ENCODE data around the gene TYW1.
"Not testable (repeated sequence)": the region's sequence is repeated elsewhere in the genome, so short reads cannot be mapped to it uniquely, and the experiment has no call there.

TYW1 gene

GRCh38 chr7:66994691-66995049 is 2.0 kb upstream of the TYW1 start:
- DNase-seq (ENCODE audit: low read depth in 2 of 2), result peak; percentile 25 to 32

GRCh38 chr7:66995050-66995776 is 1.4 kb upstream of the TYW1 start, which contains the start of gene SBDS:
Gene SBDS (minus strand): TSS chr7:66995586. CDS start chr7:66995417, 169 bp downstream.
- DNase-seq (ENCODE audit: low read depth in 2 of 2), result peak; percentile 85 to 94

DNA sequence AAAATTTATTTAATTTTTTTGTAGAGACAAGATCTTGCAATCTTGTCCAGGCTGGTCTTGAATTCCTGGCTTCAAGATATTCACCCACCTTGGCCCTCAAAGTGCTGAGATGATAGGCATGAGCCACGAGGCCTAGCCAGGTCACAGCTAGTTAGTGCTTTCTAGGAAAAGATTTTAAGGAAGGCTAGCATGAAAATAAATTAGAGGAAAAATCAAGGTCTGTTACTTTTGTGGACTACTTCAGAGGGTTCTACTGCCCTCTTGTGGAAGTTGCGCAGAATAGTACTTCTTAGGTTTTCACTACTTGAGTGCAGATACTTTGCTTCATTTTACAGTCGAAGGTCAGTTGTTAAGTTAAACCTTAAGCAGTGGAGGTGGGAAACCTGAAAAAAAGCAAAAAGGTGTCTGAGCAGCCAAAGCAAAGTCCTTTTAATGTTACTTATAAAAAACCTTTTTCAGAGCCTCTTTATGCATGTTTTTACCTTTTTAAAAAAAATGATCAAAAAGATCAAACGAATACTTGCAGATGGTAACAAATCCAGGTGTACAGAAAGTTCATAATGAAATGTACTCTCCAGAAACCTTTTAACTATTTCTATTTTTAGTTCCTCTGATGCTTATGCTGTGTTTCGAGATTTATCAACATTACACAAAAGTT is 4.1 kb downstream of the TYW1 start:
- DNase-seq (ENCODE audit: low read depth in 2 of 2), result not testable (repeated sequence)

GRCh38 chr7:67004145-67004544 is 7.5 kb downstream of the TYW1 start:
- DNase-seq (ENCODE audit: low read depth in 2 of 2), result not testable (repeated sequence)

- DNase-seq (ENCODE audit: low read depth in 2 of 2), result no peak
Measured at GRCh38 chr7:67006965-67007364, 10.3 kb downstream of the TYW1 start.

- no peak for DNase-seq (ENCODE audit: low read depth in 2 of 2)
Measured at GRCh38 chr7:67008260-67008659, 11.6 kb downstream of the TYW1 start.

DNA sequence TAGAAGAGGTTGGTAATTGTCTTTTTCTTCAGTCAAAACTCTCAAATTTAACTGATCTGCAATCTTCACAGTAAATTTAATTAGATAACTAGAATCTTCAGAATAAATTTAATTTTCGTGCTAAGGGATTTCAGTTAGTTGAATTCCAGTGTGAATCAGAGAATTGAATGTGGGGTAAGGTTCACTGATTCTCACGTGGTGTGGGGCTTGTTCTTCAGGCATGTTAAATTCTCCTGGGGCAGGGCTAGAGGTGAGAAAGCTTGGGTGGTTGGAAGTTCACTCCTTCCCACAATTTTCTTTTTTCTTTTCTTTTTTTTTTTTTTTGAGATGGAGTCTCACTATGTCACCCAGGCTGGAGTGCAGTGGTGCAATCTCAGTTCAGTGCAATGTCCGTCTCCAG is 13.0 kb downstream of the TYW1 start:
- DNase-seq (ENCODE audit: low read depth in 2 of 2), result not testable (repeated sequence)

DNA sequence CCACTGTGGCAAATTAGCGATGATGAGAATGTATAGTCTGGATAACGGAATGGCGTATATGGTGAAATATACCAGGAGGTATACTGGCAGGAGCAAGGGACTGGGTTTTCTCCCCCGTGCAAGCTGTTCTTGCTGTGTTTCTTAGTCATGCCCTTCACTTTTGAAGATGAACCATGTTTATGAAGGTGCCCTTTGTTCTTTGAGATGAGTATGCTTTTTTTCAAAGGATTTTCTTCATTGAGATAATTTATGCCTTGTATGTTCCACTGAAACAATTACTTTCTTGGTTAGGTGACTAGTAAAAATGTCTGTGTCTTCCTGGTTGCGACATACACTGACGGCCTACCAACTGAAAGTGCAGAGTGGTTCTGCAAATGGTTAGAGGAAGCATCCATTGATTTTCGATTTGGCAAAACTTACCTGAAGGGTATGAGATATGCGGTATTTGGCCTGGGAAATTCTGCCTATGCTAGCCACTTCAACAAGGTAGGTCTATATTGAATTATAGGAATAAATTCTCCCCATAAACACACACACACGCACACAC is 17.5 kb downstream of the TYW1 start:
- DNase-seq (ENCODE audit: low read depth in 2 of 2), result not testable (repeated sequence)

DNA sequence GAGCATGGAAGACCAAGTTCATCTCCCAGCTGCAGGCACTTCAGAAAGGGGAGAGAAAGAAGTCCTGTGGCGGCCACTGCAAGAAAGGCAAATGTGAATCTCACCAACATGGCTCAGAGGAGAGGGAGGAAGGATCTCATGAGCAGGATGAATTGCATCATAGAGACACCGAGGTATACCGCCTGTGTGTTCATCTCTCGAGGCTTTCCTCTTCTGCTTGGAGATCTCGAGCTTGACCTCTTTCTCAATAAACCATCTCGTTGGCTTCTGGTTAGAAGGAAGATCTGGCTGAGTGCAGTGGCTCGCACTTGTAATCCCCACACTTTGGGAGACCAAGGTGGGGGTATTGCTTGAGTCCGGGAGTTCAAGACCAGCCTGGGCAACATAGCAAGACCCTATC is 21.3 kb downstream of the TYW1 start:
- DNase-seq (ENCODE audit: low read depth in 2 of 2), result not testable (repeated sequence)

GRCh38 chr7:67018940-67019339 is 22.3 kb downstream of the TYW1 start:
- DNase-seq (ENCODE audit: low read depth in 2 of 2), result no peak

DNA sequence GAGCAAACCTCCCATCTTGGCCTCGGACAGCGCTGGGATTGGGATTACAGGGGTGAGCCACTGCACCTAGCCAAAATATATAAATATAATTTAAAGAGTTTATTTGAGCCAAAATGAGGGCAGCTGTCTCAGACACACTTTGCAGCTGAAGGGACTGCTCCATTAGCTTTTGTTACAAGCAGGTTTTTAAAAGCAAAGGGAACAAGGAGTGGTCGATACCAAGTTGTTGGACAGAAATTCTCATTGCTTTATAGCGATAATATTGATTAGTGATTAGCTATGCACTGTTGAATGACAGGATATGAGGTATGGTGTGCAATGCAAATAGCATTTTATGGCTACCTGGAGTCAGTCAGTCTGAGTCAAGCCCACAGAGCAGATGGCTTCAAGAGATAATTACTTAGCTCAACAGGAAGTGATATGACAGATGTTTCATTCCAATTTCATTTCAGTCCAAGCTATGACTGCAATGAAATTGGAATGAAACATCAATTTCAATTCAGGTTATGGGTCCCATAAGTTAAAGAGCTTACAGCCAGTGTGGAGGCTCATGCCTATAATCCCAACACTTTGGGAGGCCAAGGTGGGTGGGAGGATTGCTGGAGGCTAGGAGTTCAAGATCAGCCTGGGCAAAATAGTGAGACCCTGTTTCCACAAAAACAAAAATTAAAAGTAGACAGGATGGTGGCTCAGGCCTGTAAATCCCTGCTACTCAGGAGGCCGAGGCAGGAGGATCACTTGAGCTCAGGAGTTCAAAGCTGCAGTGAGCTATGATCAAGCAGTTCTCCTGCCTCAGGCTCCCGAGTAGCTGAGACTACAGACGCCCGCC is 23.1 kb downstream of the TYW1 start:
- DNase-seq (ENCODE audit: low read depth in 2 of 2), result no peak

GRCh38 chr7:67021260-67021659 is 24.6 kb downstream of the TYW1 start:
- no peak for DNase-seq (ENCODE audit: low read depth in 2 of 2)

GRCh38 chr7:67022511-67022910 is 25.9 kb downstream of the TYW1 start:
- DNase-seq (ENCODE audit: low read depth in 2 of 2), result no peak

DNA sequence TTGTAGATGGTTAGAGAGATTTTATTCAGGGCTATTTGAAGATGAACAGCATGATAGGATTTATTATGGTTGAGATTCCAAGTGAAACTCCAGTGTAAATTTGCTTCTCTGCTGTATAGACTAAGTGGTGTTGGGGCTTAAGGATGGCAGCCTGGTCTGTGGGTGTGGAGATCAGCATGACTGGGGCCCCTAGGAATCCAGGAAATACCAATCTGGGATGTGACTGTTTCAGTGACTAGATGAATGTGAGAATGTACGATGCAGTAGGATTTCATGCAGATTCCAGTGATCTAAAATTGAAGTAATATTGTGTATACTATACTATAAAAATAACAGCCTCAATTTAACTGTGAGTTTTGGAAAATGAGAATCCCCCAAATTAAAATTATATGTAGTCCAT is 28.8 kb downstream of the TYW1 start:
- DNase-seq (ENCODE audit: low read depth in 2 of 2), result not testable (repeated sequence)

- not testable (repeated sequence) for DNase-seq (ENCODE audit: low read depth in 2 of 2)
Measured at GRCh38 chr7:67031685-67032084, 35.1 kb downstream of the TYW1 start.

DNA sequence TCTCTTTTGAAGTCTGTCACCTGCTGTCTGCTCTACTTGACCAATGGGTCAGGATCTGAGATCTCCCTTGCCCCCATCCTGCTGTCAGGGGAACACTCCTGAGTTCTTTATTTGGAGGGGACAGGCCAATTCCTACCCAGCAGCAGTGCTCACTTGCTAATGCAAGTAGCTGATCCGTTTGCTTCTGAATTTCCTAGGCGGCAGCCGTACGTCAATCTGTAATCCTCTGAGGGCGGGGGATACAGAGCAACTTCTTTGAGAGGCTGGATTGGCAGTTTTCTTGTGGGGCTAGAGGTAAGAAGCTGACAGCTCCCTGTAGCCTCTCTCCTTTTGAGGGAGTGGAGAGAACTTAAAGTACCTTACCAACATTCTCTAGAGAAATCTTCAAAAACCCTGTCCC is 36.6 kb downstream of the TYW1 start:
- no peak for DNase-seq (ENCODE audit: low read depth in 2 of 2)

GRCh38 chr7:67036432-67037395 is 40.1 kb downstream of the TYW1 start:
- DNase-seq (ENCODE audit: low read depth in 2 of 2), result not testable (repeated sequence)

DNA sequence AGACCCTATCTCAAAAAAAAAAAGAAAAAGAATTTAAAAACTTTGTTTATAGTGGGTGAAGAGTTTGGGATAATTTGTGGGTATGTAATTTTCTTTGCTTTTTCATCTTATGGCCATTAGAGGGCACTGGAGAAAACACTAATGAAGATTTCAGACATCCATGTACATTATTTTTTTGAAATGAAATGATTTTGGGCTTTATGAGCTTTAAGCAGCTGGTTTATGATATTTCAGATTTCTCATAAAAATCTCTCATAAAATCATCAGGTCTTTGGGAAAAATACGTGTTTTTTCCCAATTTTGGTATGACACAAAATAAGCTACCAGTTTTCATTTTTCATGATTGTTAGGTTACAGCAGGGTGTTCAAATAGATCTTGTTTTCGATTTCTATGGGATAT is 44.2 kb downstream of the TYW1 start:
- not testable (repeated sequence) for DNase-seq (ENCODE audit: low read depth in 2 of 2)

DNA sequence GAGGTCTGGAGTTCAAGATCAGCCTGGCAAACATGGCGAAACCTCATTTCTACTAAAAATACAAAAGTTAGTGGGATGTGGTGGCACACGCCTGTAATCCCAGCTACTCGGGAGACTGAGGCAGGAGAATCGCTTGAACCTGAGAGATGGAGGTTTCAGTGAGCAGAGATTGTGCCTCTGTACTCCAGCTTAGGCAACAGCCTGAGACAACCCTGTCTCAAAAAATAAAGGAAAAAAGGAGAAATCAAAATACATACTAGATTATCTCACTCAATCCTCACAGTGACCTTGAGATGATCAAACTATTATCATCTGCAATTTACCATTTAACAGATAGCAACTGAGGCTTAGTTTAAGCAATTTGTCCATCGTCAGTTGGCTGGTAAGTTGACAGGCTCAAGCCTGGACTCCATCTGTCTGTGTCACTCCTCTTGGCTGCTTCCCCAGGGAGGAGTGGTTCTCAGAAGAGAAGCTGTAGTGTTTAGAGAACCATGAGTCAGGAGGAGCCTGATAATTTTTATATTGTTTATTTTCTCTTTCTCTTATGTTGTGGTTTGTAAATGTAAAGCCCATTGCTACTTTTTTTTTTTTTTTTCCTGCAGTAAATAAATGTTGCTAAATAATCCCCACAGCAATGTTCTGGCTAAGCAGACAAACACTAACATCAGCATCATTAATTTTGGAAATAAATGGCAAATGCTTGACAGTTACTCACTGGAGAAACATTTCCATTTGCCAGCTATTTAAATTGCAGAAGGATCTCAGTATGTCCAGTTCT is 46.3 kb downstream of the TYW1 start:
- not testable (repeated sequence) for DNase-seq (ENCODE audit: low read depth in 2 of 2)

GRCh38 chr7:67043559-67043930 is 46.9 kb downstream of the TYW1 start:
- not testable (repeated sequence) for DNase-seq (ENCODE audit: low read depth in 2 of 2)

Data from stimulated activated CD8-positive, alpha-beta memory T cell treated with anti-CD3 and anti-CD28 coated beads, Interleukin-7, amount 100 ng/mL, for 4 hours (primary cell).